ENCODE measurements around the gene FRMPD4.

FRMPD4 gene

DNA sequence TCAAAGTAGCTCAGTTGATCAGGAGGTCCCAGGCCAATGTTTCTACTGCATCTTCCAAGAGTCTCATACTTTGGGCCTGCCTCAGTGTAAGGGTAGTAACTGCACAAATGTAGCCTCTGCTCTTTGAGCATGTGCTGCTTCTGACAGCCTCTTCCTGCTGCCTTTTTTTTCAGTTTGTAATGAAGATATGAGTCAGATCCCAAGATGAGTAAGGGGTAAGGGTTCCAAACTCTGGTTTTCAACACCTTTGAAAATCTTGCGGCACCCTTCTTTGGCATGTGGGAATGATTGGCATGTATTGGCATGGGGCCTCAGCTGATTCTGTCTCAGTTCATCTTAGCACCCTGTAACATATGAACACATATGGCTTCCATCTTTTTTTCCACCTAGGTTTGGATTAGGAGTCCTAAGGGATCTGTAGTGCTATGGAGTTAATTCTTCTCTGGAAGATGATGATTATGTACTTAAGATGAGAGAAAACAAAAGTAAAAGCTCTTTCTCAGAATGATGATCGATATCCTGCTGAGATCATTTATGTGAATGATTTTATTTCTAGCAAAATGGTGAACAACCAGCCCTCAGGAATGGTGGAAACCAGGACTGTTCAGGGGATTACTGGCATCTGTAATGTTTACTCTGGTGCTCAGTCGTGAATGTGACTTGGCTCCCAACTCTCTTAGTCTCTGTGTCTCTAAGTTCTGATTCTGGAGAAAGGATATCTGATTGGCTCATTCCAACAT lies 534.3 kb downstream of the FRMPD4 start:
- no peak for DNase-seq (ENCODE audit: low read depth)

DNA sequence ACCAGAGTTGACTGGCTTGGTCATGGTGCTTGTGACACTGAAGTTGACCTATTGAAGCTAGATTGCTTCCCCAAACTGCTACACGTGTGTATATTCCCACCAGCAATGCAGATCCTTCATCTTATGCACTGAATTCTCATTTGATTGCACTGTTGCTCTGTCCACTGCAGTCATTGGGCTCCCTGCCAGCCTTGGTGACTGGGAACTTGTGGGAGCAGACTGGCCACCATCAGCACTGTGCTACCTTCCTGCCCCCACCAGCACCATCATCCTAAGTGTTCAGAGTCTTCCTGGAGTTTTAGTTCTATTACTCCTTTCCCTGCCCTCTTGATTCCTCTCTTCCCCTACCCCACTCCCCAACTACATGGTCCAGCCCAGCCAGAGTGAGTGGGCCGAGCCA lies 535.2 kb downstream of the FRMPD4 start:
- DNase-seq (ENCODE audit: low read depth): no peak

DNA sequence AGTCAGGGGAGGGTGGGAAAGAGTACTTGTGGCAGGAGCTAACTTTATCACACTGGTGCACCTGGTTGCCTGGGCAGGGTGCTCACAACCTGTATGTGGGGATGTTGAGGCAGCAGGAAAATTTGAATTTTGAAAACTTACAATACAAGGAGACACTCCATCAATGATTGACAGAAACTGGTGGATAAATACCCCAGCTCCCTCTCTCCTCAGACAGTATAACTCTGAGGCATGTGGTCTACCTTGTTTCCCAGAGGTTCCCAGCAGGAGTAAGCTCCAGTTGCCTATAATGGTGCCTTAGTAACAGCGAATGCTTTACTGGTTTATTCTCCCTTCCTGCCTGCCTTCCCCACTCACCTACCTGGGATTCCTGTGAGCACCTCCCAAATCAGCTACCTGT lies 541.2 kb downstream of the FRMPD4 start:
- no peak for DNase-seq (ENCODE audit: low read depth)

DNA sequence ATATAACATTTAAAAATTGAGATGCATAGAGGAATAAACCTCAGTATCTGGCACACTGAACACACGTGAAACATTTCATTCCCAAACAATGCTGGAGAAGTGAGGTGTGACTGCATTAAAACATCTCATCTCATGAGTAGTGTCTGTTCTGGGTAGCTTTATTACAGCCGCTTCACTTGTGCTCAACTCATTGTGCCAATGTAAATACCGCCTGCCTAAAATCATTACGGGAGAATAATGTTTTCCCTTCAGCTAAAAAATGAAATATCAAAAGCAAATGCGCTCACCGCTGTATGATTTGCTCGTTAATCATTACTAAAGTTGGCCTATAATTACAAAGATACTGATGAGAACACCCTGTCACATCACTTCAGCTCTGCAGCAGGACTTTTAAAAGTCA lies 542.8 kb downstream of the FRMPD4 start:
- no peak for DNase-seq (ENCODE audit: low read depth)

DNA sequence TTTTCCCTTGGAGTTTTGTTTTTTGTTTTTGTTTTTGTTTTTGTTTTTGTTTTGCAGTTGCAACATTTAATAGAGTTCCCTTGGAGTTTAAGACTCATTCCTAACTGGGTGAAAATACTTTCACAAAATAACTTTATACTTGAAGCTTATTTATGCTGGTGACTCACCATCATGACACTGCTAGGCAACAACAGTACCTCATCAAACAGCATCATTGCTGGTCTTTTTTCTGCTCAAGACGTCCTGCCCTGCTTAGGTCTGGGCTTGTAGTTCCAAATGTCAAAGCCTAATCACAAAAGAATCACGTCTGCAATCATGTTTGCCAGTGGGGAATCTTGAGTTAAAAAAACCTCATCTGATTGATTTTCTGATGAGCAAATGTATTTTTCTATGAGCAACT lies 547.3 kb downstream of the FRMPD4 start:
- no peak for DNase-seq (ENCODE audit: low read depth)

DNA sequence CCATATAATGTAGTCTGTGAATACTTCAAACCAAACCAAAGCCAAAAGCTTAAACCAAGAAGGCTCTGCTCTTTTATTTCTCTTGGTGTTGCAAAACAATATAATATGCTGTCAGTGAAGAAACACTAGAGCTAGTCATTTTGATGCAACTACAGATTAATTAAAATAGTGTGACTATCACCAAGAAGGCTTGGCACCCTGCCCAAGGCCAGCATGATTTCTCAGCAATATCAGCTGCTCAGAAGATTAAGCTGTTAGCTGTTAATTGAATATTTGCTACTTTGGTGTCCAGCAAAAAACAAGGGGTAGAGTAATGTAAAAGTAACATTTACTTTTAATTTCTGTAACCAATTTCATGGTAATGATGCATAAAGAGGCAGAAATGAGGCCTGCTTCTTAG lies 548.1 kb downstream of the FRMPD4 start:
- DNase-seq (ENCODE audit: low read depth): no peak

DNA sequence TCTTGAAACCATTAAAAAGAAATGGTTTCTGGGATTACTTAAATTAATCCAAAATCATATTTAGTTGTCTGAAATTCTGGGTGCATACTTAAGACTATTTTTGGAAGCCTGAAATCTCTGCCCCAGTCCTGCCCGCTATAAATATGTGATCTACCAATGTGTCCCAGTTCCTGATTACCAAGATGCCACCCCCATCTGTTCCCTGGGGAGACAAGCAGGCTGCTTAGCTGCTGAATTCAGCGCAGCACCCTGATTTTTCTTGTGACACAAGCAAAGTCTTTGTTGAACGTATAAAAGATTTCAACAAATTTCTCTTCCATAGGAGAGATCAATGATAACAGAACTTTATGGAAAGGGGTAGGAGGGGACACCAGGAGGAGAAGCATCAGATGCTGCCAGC lies 552.4 kb downstream of the FRMPD4 start:
- DNase-seq (ENCODE audit: low read depth): no peak

DNA sequence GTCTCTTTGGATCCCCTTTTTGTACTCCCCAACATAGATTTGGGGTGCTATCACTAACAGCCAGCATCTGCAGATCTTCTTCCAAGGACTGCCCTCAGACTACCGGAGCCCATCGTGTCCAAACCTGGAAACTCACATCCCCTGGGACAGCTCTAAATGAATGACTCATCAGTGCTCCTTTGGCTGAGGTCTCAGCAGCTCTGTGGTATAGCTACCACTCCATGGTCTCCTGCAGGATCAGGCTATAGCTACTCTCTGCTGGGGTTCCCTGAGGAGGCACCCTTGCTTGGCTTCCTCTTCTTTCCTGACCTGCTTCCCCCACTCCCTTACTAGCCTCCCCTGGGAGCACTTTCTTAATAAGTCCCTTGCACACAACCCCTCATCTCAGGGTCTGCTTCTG lies 555.5 kb downstream of the FRMPD4 start:
- DNase-seq (ENCODE audit: low read depth): no peak

DNA sequence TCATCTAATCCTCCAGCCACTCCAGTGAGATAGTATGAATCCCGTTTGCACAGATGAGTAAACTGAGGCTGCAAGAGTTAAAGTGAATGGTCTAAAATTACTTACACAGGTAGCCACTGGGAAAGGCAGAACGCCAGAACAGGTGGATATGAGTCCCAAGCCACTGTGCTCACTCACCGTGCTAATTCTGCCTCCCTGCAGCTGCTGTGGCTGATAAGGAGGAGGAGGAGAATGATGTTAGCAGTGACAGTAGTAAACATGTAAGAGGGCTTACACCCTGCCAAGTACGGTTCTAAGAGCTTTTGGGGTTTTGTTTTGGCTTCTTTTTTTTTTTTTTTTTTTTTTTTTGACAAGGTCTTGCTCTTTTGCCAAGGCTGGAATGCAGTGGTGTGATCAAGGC lies 562.5 kb downstream of the FRMPD4 start:
- DNase-seq (ENCODE audit: low read depth): no peak

DNA sequence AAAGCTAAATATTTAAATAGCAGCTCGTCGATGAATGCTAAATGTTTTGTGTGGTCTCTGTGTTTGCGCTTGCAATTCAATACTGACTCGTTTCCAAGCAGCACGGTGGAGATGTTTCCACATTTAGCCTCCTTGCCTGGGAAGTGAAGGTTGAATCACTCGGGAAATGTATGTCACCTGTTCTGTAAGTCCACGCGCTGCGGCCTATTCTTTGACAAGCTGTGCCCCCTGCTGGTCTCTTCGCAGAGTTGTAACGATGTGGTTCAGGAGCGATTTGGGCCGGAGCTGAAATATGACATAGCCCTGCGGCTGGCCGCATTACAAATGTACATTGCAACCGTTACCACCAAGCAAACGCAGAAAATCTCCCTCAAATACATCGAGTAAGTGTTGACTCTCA lies 563.4 kb downstream of the FRMPD4 start:
- DNase-seq (ENCODE audit: low read depth): peak; percentile 36

DNA sequence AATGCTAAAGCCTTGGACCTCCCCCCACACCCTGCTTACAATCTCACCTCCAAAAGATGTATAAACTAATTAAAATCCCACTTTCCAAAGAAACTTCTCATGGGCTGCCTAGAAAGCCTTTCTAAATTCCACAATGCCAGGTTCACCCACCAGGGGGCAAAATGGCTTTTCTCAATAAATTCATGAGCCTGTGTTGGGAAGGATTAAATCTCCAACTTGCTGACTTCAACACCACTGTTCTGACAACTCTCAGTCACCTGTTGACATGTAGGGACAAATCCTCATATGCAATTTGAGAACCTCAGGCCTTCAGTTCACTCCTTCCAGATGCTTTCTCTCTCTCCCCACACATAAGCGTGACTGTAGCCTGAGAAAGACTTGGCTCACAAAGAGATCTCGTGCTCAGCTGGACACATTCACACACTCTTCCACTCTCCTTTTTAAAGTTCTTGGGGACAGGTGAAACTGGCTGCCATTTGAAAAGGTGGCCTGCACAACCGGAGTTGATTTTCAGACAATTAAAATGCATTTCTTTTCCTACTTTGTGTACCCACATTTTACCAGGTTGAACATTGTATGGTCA lies 564.3 kb downstream of the FRMPD4 start:
- DNase-seq (ENCODE audit: low read depth): no peak

DNA sequence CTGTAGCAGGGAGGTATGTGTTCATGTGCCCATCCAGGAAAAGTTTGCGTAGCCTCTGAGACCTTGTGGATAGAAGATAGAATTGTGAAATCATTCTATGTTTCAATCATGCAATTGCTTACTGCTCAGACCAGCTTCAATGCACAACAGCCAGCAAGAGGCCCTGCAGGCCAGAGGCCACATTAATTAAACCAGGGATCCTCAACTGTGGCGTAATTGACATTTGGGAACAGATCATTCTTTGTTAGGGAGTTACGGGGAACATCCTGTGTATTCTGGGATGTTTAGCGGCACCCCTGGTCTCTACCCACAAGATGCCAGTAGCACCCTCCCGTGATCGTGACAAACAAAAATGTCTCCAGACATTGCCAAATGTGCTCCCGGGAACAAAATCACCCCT lies 566.4 kb downstream of the FRMPD4 start:
- DNase-seq (ENCODE audit: low read depth): no peak

DNA sequence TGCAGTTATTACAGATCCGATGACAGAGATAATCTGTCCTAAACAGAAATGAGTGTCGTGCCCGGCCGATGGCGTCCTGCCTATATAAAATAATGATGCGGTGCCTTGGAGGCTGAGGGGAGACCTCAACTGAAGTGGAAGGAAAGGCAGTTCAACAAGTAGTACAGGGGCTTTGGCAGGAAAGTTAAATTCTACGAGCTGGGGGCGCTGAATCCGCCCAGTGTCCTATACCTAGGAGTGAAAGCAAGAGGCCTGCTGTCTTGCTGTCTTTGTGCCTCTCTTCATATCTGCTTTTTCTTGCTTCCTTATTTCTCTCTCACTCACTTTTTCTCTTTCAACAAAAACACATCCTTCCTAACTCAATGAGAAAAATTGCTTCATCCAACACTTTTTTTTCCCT lies 570.8 kb downstream of the FRMPD4 start:
- no peak for DNase-seq (ENCODE audit: low read depth)

DNA sequence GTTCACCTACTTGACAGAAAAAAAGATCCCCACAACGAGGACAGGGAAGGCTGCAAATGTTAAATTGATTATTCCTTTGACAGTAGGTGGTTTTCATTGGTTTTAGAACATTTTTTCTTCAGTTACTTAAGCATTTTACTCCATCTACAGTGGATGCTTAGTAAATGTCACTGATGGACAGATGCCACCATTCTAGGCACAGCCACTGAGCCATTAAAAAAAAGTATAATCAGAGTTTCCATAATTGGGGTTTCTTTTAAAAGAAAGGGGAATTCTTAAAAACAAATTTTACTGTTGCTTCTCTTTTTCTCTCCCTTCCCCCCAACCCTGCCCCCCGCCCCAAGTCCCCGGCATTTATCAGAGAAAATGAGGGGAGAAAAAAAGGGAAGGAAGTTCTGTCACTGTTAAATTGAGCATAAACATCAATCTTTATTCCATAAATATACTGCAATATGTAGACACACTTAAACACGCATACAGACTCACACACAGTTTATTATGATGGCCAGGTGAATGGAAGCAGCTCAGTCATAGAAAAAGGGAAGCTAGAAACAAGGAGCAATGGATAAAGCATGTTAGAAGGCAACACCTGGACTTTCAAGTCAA lies 573.3 kb downstream of the FRMPD4 start:
- no peak for DNase-seq (ENCODE audit: low read depth)

DNA sequence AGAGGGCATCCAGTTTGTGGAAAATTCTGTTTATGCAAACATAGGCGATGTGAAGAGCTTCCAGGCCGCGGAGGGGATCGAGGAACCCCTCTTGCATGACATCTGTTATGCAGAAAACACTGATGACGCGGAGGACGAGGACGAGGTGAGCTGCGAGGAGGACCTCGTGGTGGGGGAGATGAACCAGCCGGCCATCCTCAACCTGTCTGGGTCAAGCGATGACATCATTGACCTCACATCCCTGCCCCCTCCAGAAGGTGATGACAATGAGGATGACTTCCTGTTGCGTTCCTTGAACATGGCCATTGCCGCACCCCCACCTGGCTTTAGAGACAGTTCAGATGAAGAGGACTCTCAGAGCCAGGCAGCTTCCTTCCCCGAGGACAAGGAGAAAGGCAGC lies 578.3 kb downstream of the FRMPD4 start:
- DNase-seq (ENCODE audit: low read depth): no peak

DNA sequence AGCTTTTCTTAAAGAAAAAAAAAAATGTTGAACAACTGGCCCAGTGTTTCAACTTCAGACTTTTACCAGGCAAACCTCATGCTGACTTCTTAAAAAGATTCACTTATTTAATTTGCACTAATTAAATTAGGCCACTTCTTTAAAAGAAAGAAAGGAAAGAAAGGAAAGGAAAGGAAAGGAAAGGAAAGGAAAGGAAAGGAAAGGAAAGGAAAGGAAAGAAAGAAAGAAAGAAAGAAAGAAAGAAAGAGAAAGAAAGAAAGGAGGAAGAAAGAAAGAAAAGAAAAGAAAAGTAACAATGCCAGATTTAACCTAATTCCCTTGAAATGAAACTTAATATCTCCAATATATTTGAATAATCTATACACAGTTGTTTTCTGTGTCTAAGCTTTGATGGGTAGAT lies 581.6 kb downstream of the FRMPD4 start:
- no peak for DNase-seq (ENCODE audit: low read depth)

DNA sequence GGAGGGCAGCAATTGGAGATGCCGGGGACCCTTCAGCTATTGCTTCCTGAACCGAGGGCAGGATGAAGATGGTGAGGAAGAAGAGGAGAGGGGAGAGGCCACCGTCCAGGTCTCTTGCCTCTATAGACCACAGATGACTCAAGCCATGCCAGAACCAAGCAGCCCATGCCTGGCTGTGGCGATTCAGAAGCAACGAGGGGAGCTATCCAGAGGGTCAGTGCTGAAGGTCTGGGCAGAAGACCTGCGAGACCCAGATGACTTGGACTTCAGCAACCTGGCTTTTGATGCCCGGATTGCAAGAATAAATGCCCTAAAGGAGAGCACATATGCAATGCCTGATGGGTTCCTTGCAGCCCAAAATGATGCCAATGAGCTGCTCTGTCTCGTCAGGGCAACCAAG lies 582.8 kb downstream of the FRMPD4 start:
- no peak for DNase-seq (ENCODE audit: low read depth)

DNA sequence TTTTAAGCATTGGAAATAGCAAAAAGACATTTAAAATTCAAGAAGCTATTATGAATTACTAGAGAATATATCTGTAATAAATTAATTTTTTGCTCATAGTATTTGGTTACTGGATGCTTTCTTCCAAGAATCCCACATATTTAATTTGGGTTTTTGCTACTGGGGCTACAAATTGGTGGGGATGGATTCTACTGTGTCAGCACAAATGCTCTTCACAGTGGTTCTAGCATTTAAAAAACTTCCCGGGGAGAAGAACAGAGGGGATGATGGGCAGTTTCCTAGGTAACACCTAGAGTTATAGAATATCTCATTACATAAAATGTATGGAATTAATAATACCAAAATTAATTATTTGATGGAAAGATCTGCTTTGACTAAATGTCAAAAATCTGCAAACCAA lies 584.0 kb downstream of the FRMPD4 start:
- DNase-seq (ENCODE audit: low read depth): no peak

DNA sequence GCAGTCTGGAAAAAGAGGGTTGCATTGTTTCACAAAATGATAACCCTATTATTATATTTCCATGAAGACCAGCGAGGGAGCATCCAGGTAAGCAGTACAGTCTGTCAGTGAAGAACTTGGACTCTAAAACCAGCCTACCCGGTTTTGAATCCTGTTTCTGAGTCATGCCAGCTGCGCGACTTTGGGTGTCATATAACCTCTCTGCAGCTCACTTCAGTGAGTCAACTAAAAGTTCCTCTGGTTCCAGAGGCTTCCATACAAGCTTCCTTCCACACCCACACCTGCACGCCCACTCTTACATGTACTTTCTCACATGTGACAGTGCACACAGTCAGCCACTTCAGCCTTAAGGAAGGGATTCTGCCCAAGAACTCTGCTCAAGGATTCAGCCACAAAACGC lies 603.1 kb downstream of the FRMPD4 start:
- DNase-seq (ENCODE audit: low read depth): no peak

DNA sequence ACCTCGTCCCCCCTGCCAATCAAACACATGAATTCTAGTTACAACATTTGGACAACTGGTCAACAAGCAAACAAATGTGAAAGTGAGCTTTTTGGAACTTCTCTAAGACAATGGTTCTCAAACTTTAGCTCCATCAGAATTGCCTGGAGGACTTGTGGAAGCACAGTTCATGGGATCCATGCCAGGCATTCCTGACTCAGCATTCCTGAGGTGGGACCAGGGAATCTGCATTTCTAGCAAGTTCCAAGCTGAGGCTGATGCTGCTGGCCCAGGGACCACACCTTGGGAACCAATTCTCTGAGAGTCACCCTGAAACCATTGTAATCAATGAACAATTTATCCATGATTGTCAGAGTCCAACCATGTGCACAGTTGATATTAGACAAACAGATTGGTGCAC lies 609.2 kb downstream of the FRMPD4 start:
- no peak for DNase-seq (ENCODE audit: low read depth)

DNA sequence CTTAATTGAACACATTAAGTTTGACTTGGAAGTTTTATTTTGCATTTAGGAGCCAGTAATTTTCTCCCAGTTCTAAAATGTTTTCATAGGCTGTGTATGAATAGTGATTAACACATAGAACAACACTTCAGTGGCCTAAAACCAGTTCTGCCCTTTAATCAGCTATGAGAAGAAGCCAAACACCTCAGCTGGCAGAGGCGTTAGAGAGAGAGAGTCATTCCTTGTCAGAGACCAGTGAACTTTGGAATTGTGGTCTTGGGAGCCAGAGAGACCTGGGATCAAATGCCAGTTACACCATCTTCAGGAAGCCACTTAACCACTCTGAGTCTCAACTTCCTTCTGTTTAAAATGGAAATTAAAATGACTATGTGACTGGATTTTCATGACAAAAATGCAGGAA lies 613.6 kb downstream of the FRMPD4 start:
- no peak for DNase-seq (ENCODE audit: low read depth)

DNA sequence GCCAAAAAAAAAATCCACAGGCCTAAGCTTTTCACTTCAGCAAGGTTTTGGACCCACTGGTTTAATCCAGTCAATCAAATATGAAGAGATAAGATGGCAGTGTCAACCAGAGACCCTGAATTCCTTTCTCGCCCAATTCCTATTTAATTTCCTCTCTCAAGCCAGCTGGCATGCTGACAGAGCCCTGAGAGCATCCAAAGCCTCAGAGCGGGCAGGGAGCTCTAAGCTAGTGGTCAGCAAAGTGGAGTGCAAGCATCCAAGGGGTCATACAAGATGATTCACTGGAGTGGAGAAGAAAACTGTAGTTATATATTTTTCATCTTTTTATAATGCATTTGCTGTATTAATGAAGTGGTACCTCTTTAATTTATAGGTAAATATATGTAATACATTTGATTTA lies 615.1 kb downstream of the FRMPD4 start:
- no peak for DNase-seq (ENCODE audit: low read depth)

DNA sequence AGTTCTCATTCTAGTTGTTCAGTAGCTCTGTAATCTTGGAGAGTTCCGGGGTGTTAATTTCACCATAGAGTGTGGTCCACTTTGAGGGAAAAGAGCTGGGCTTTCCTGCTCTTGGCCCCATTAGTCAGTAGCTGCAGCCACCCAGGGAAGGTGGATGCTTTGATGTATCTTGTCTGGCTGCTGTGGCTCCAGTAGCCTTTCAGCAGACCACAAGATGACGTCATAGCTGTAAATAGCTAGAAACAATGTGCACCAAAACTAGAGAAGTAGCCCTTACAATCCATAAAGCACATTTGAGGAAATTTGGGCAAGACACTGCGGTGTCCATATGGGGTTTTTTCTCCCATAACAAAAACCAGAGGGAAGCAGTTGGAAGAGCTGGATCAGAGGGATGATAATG lies 620.0 kb downstream of the FRMPD4 start:
- no peak for DNase-seq (ENCODE audit: low read depth)

DNA sequence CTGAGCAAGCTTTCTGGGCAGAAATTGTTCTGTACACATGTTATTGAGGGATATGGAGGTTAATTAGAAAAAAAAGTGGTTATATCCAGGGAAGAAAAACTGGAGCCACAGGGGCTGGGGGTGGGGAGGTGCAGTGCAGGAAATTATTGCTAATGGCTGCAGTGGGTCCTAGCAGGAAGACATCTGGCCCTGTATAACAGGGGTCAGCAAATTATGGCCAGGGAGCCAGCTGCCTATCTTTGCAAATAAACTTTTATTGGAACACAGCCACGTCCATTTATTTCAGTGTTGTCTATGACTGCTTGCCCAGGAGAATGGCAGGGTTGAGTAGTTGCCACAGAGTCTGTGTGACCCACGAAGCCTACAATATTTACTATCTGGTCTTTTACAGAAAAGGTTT lies 629.6 kb downstream of the FRMPD4 start:
- no peak for DNase-seq (ENCODE audit: low read depth)

All from HS-5 (cell line).